Measurements from ENCODE around the gene FAM200B.

The FAM200B gene

DNA sequence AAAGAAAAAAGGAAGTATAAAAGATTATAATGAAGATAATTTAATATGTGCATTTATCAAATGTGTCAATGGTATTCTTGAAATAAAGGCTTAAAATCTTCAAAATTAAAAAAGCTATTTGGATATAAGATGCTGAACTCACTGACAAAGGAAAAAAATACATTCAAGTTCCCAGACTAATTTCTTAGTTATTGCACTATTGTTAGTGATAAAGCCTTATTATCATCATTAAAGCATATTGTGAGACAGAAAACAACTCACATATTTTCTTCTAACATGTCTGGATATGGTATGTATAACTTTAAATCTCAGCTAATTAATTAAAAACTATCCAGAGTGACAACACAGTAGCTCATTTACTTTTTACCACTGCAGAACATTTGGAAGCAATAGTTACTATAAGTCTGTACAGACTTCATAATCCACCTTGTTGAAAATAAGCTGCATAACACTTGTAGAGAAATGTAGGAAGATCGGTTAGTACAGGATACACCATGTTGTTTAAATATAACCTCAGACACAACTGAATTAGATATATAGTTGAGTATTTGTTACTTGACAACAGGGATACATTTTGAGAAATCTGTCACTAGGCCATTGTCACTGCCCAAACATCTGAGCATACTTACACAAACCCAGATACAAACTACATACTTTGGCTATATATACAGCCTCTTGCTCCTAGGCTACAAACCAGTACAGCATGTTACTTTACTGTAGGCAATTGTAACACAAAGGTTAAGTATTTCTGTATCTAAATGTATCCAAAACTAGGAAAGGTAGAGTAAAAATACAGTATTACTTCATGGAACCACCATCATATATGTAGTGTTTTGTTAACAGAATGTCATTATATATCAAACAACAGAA lies 12.8 kb upstream of the FAM200B start:
- DNase-seq, result no peak

DNA sequence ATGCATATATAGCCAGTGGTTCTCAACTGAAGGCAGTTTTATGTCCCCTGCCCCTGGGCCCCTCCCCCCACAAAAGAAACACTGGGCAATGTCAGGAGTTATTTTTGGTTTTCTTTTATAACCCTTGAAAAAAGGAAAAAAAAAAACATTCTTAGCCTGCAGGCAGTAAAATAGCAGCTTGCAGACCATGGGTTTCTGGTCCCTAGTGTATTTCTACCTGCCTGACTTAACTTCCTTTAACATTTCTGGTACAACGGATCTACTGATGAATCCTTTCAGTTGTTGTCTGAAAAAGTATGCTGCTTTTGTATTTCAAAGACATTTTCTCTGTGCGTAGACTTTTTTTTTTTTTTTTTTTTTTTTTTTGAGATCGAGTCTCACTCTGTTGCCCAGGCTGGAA lies 11.1 kb upstream of the FAM200B start:
- DNase-seq, result no peak

DNA sequence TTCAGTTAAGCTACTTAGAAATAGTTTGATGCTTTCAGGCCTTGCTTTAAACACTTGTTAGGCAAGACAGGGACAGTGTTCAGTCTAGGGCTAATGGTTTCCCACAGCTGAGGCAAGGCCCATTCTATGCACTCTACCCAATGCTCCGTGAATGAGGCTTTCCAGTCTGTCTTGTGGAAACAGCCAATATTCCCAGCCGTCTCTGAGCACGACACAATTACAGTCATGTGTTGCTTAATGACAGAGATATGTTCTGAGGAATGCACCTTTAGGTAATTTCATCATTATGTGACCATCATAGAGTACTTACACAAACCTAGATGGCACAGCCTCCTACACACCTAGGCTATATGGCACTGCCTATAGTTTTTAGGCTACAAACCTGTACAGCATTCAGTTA lies 9.5 kb upstream of the FAM200B start:
- no peak for DNase-seq

DNA sequence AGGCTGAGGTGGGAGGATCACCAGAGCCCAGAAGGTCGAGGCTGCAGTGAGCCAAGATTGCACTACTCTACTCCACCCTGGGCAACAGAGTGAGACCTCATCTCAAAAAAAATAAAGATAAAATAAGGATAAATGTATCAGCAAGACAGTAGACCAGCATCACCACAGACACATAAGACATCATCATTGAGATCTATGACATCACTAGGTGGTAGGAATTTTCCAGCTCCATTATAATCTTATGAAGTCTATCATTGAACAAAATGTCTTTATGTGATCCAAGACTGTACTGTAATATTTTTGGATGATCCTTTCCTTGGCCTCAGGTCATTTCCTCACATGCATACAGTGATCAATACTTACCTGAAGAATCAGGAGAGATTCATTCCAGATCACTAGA lies 8.3 kb upstream of the FAM200B start:
- no peak for DNase-seq

DNA sequence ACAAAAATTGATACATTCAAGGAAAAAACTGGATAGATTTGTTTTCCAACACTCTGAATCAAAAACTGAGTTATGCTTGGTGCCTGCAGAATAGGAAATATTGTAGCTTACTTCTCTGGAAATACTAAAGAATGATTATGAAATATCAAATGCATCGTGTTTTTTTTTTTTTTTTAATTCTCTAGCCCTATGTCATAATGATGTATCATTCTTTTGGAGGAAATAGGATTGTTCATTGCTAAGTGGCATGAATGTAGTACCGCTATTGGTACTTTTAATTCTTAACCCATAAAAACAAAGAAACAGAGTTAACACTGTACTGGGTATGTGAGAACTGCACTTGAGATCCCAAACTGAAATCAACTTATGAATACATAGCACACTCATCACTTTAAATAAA lies 7.6 kb upstream of the FAM200B start:
- no peak for DNase-seq

DNA sequence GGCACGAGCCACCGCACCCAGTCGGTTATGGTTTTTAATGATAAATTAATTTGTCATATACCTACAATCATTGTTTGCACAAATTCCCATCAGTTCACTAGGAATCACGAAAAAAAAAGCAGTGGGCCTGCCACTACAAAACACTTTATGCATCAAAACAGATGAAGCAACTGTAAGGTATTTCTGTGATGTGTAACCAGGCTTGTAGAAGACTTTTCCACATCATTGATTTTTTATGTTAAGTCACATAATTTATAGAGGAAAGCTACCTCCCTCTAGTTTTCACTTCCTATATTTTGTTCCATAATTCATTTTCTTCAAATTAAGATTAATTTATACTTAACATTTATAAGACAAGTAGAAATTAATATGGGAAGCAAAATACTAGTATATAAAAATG lies 6.7 kb upstream of the FAM200B start:
- no peak for DNase-seq

DNA sequence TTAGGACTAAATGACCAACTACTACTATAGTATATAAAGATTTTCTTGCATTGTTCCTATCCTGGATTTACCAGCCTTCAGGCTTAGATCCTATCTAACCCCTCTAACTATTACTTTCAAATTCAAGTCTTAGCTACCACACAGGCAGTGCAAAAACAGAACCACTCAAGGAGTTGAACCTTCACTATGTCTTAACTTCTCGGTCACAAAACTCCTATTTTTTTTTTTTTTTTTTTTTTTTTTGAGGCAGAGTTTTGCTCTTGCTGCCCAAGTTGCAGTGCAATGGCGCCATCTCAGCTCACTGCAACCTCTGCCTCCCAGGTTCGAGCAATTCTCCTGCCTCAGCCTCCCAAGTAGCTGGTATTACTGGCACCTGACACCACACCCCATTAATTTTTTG lies 6.3 kb upstream of the FAM200B start:
- no peak for DNase-seq

DNA sequence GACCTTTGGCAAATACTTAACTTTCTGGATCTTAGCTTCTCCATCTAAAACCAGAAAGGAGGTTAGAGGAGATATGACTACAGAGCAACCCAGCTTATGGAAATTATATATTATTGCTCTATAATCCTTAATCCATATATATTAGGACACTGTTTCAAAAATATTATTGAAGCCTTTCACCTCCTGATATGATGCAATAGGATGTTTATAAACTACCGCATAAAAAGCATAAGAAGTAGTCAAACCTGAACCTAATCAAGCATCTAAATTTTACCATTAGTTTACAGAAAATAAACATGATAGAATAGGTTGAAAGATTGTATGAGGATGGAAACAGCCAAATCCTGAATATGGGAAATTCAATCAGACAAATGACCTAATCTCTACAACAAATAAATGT lies 5.6 kb upstream of the FAM200B start:
- DNase-seq, result no peak

DNA sequence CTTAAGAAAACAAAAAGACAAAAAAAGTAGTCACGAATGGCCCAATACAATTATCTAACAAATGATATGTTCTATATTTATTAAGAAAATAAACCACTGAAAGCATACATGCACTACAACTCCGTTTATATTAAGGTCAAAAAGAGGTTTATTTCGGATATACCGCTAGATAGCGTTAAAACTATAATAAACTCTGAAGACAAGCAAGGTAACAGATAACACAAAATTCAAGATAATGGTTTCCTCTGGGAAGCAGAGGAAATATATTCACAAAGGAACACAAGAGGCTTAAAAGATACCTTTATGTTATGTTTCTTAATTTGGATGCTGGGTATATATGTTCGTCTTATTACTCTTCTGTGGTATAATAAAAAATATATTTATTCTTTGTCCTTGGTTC lies 4.7 kb upstream of the FAM200B start:
- DNase-seq, result no peak

DNA sequence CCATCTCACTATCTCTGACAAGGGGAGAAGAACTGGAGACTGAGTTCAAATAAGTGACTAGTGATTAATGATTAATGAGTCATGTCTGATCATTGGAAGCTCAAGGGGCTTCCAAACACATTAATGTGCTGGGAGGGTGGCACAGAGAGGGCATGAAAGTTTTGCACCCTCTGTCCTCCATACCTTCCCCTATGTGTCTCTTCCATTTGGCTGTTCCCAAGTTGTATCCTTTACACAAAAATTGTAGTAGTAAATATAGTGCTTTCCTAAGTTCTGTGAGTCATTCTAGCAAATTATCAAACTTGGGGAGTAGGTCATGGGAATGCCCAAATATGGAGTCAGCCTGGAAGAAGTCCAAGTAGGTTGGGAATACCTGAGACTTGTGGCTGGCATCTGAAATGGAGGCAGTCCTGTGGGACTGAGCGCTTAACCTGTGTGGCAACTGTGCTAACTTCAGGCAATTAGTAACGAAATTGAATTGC lies 4.1 kb upstream of the FAM200B start:
- no peak for DNase-seq

DNA sequence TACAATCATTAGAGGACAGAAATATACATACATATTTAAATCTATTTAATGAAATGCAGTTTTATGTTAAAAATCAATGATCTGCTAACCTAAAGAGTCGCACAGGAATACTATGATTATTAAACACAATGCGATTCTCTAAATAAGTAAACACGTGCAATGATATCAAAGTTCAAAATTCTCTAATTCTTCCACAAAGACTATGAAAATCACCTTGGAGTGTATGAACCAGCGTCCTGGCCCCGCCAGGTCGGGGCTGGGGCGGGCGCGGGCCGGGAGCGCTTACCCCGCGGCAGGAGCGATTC lies 608 bp upstream of the FAM200B start:
- no peak for DNase-seq

DNA sequence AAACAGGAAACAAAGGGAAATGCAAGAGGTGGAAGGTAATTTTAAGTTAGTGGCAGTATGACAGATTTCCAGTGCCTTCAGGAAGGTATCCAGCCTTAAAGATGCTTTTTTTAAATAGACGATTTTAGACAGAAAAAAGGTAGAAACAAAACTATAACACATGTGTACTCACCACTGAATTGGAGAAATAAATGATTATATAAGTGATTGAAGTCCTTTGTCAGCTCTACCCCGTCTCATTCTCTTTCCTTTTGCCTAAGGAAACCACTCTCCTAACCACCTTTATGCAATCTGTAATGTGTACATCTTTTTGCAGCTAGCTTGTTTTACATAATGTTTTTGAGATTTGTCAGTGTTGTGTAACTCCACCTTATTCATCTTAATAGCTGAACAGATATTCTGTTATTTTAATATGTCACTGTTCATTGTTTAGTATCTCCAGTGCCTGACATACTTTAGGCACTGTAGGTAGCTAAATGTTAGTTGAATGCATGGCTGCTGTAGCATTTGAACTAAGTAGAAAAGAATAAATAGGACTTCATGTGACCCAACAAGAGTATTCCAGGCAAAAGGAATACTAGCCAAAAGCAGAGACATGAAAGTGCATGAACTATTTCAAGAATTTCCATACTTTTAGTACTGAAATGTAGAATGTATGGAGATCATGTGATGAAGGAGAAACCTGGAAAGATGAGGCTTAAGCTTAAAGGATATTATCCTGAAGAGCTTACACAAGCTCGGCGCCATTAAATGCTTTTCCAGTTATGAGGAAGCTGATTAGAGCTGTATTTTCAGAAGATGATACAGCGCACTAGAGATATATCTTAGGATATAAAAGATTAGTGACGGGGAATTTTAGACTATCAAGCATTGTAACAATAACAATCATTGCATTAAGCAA lies 865 bp downstream of the FAM200B start:
- no peak for DNase-seq

DNA sequence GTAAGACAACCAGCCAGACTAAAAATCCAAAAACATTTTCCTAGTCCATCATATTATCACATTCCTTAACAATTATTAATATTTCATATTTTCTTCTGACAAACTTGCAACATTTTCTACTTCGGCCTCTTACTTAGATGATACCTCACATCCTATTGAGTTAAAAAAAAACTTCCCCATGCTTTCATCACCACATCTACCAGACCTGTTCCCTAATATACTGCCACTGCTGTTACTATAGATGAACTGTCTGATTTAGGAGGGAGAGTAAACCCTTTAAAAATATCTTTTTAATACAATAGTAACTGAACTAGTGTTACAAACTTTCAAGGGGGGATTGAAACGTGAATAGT lies 1.5 kb downstream of the FAM200B start:
- DNase-seq, result no peak

DNA sequence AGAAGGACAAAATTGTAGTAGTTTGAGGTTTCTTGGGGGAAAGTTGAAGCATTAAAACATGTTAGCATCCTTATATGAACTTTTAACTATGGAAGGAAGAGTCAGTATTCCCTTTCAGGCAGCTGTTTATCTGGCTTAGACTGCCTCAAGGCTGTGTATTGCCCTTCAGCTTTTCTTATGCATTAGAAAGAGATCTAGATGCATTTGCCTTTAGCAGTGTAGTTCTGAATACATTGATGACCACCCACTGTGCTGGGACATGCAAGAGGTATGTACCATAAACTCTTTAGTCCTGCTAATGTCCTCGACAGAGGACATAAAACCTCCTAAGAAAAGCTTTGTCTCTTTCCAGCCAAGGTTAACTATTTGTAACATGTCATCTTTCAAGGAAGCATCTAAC lies 2.9 kb downstream of the FAM200B start:
- DNase-seq, result no peak

DNA sequence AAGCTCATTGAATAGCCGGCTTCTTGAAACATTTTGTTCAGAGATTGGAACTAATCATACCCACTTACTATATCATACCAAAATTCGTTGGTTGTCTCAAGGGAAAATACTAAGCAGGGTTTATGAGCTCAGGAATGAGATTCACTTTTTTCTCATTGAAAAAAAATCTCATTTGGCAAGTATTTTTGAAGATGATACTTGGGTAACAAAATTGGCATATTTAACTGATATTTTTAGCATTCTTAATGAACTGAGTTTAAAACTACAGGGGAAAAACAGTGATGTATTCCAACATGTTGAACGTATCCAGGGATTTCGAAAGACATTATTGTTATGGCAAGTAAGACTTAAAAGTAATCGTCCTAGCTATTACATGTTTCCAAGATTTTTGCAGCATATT lies 6.4 kb downstream of the FAM200B start:
- no peak for DNase-seq

DNA sequence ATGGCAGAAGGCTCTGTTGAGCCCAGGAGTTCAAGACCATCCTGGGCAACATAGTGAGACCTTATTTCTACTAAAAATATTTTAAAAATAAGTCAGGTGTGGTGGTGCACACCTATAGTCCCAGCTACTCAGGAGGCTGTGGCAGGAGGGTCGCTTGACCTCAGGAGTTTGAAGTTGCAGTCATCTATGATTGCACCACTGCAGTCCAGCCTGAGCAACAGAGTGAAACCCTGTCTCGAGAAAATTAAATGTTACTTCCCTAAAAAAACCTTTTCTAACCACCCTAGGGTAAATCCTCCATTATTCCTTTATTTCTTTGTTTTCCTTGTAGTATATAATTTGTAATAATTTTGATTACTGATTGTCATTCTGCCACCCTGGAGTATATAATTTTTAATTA lies 7.9 kb downstream of the FAM200B start:
- no peak for DNase-seq

DNA sequence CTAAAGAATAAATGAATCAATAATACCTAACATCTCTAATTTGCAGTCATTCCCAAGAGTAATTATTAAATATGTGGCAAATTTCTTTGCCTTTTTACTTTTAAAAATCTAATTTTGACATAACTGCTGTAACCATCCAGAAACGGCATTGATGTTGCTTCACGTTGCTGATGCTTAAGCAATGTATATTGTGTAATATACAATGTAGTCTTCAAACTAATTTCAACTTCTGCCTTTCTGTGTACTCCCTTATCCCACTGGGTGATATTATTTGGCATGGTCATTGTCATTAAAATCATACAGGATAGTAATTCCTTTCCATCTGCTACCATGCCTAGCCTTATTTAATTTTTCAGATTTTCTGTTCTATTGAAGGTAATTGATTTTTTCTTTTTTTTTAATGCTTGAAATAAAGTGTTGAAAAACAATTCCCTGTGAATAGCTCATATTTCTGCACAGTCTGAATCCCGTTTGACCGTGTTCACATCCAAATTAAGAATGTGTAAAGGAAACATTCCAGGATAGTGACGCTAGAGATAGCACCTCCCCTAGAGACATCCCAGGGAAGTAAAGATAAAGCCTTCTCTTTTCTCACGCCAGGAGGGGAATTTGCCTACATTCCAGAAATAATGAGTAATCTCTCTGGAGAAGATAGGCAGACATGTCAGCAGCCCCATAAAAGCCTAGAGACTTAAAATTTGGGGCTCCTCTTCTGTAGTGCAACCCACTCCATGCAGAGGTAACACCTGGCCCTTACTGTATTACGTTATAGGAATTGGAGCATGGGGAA lies 8.6 kb downstream of the FAM200B start:
- no peak for DNase-seq

DNA sequence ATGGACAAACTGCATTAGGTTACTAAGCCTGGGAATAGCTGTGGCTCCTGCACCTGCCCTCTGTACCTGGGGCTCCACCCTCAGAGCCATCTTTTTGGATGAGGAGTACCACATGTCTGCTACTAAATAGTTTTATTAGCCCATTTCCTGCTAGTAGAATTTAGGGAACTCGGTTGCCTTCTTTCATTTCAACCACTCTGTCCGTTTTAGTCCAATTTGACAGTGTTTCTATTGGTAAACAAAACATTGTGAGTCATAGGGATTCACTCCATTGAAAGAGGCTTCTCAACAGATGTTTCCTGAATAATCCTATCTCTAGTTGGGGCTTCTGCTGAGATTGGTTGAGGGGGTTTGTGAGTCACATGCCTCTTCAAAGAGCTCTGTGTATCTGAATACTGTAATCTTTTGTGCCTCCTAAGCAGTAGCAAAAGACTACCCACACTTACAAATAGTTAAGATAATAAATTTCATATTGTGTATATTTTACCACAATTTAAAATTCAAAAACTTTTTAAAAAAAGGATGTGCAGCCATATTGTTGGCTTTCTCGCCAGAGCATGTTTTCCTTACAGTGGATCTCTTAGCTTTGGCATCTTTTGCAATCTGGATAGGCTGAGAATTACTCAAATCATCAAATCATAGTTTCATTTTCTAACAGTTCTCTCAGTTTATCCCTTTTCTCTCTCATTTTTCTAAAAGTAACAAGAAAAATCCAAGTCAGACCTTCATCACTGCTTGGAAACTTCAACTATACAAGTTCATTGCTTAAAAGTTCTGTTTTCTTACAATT lies 9.9 kb downstream of the FAM200B start:
- no peak for DNase-seq

DNA sequence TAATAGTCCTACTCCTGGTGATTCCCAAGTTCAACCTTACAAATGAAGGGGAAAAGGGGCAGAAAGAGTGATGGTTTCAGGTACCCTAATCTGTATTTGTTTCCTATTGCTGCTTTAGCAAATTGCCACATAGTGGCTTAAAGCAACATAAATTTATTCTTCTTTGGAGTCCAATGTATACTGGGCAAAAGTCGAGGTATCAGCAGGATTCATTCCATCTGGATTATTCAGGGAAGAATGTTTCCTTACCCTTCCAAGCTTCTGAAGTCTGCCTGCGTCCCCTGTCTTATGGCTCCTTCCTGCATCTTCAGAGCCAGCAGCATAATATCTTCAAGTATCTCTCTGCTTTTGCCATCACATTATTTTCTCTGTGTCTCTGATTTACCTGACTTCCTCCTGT lies 11.0 kb downstream of the FAM200B start:
- no peak for DNase-seq

DNA sequence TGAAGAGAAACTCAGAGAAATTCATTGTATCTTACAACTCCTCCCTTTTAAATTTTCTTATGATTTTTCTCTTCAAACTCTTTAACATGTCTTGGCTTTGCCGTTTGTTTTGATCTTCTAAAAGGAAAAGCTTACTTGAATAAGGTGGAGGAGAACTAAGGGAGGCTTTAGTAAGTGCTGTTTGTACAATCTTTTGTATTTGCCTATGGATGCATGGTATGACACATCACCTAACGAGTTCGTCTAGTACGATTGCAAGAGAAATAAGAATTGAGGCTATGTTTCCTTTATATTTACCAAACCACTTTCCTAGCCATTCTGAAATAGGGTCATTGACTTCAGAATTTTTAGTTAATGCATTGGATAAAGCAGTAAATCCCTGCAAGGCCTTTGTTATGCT lies 12.8 kb downstream of the FAM200B start:
- DNase-seq, result no peak

DNA sequence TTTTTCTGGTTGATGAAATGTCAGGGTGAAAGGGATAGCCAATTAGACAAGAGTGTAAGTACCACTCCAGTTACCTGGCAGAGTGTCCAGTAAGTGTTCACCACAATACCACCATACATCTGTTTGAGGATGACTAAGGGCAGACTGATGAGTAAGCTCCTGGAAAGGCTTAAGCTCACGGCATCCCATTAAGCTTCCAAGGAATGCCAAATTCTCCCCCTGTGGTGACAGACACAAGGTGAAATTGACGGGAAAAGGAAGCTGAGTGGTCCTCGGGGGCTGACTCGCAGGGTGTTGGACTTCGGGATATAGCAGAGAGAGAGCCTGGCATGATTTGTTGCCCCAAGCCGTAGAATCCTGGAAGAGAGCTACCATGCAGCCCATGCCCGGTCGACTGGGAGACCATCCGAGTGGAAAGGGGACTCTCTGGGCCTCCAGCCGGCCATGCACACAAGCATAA lies 13.6 kb downstream of the FAM200B start:
- no peak for DNase-seq

DNA sequence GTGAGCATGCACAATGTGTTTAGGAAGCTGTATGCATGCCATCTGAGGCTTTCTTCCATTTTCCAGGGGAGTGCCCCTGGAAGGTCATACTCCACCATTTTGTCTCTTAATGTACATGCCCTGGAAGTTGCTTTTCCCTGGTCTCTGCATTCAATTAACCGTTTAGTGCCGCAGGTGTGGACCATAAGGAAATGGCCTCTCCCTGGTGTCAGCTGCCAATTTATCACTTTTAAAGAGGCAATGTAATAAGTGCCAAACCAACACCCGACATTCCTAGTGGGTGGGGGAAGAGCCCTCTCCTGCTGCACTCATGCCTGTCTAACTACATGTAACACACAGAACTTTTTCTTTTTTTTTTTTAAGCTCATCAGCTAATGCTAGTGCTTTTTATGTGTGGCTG lies 14.1 kb downstream of the FAM200B start:
- no peak for DNase-seq

DNA sequence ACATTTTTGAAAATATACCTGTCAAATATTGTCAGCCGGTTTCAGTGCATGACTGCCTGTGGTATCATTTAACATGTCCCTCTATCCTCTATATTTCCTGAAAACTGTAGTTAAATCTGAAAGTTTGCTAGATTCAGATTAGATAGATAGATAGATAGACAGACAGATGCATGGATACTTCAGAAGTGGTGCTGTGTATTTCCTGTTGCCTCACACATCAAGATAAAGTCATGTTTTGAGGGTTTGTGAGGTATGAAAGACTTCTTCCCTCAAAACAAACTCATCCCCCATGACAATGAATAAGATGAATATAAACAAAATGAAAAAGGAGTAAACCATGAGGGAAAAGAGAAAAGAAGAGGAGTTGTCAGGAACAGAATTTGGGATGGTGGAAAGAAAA lies 15.2 kb downstream of the FAM200B start:
- DNase-seq, result no peak
